GM23338 (cell line): Measurements from ENCODE around the gene MESP1.

Experiments
- POLR2AphosphoS5 ChIP-seq: IDR thresholded peaks from 2 replicates; pipeline ENCODE4 v1.6.1; 2016; ENCODE audit warnings: antibody characterized with exemption, low read depth
- REST ChIP-seq: IDR thresholded peaks from one replicate; pipeline ENCODE4 v1.6.1; 2018; ENCODE audit warnings: antibody characterized with exemption; ENCODE audit not compliant: unreplicated experiment

DNA sequence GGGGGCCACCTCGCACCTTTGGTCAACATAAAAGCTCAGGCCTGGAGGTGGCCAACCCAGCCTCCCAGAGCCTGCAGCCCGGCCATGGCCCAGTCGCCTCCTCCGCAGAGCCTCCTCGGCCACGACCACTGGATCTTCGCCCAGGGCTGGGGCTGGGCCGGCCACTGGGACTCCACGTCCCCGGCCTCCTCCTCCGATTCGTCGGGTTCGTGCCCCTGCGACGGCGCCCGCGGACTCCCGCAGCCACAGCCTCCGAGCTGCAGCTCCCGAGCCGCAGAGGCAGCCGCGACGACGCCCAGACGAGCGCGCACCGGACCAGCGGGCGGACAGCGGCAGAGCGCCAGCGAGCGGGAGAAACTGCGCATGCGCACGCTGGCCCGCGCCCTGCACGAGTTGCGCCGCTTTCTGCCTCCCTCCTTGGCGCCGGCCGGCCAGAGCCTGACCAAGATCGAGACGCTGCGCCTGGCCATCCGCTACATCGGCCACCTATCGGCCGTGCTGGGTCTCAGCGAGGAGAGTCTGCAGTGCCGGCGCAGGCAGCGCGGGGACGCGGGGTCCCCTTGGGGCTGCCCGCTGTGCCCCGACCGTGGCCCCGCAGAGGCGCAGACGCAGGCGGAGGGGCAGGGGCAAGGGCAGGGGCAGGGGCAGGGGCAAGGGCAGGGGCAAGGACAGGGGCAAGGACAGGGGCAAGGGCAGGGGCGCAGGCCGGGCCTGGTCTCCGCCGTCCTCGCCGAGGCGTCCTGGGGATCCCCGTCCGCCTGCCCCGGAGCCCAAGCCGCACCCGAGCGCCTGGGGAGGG is 25.4 kb upstream of the MESP1 start, which contains the start of gene MESP2:
- TF ChIP-seq POLR2AphosphoS5 (peak; percentile 54), REST (peak; percentile 23)
